Retinal pigment epithelial cell (primary cell): Measurements from ENCODE around the gene PIGL.
"Not testable (repeated sequence)": the region's sequence is repeated elsewhere in the genome, so short reads cannot be mapped to it uniquely, and the experiment has no call there.

Source experiments
- DNase-seq: peaks from one replicate; pipeline ENCODE4 v3.0.0-alpha.2; 2010; ENCODE audit warnings: low read depth
- H3K4me3 ChIP-seq: 2 replicates; pipeline ENCODE4 v1.5.1; 2011; ENCODE audit warnings: mild to moderate bottlenecking, low read length, control low read depth, moderate library complexity
- CTCF ChIP-seq: conservative IDR thresholded peaks from 2 replicates; pipeline ENCODE4 v1.5.1; 2011; ENCODE audit warnings: low read depth, low read length, control low read depth, inconsistent platforms

Gene PIGL

DNA sequence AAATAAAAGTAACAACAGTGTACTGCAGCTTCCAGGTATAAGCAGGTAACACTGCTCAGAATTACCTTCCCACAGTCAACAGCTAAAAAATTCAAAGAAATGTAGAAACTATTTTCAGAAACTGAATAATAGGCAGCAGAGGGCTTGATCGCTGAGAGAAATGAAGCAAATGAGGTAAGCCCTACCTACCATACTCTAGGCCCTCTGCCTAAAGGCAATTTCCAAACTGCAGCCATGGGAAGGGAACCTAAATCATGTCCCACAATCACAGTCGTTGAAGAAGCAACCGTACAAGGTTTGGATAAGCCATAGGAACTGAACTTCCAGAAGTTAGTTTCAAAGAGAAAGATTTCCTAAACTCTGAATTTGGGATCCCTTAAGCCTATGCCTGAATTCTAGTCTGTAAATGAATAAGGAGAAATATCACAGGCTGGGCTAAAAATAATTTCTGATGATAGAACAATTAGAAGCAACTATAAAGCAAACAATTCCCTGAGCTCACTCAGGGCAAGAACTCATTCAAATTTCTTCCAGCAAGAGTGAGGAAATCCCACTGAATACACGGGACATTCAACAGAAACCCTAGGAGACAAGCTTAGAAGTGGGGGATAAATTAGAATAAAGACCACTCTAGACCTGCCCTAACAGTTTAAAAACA is 26.2 kb upstream of the PIGL start:
- H3K4me3 ChIP-seq, result no peak overlapping the region
- no peak for TF ChIP-seq CTCF
- no peak for DNase-seq

GRCh38 chr17:16191604-16192003 is 25.4 kb upstream of the PIGL start:
- H3K4me3 ChIP-seq, result no peak overlapping the region
- no peak for TF ChIP-seq CTCF
- DNase-seq, result no peak

DNA sequence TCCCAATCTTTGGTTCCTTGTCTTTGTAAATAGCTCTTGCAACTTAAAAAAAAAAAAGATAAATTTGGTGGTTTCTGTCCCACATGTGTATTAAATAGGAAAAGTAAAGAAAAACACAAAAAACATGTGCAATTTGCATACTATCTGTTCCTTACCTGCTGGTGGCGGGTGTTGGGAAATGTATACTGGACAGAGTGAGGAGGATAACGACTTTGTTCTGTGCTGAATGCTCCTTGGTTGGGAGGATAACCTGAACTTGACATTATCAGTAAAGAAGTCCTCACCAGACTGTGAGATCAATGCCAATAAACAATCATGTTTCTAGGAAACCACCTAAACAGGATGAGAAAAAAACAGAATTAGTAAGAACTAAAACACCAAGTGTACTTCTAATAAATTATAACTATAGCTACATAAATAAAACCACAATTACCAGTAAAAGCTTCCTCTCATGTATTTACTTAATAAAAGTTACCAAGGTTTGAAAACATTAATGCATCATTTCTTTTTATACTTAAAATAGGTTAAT is 22.6 kb upstream of the PIGL start:
- not testable (repeated sequence) for H3K4me3 ChIP-seq, DNase-seq

GRCh38 chr17:16197276-16197675 is 19.7 kb upstream of the PIGL start:
- H3K4me3 ChIP-seq, result no peak overlapping the region
- no peak for DNase-seq
- TF ChIP-seq CTCF, result no peak

DNA sequence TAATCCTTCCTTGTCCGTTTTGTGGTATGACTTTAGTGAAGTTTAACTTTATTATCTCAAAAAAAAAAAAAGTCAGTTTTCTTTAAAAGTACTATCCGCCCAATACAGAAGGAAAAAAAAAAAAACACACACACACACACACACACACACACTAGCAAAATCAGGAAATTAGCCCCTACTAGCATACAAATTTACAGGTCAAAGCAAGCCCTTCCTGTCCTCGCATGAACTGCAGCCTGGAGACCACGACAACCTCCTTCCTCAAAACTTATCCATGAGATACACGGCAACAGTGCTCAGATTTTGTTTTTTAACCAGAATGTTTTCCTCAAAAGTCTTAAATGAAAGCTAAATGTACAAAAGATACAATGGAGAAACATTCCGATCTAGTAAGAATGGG is 17.9 kb upstream of the PIGL start:
- no peak overlapping the region for H3K4me3 ChIP-seq
- no peak for TF ChIP-seq CTCF
- no peak for DNase-seq

DNA sequence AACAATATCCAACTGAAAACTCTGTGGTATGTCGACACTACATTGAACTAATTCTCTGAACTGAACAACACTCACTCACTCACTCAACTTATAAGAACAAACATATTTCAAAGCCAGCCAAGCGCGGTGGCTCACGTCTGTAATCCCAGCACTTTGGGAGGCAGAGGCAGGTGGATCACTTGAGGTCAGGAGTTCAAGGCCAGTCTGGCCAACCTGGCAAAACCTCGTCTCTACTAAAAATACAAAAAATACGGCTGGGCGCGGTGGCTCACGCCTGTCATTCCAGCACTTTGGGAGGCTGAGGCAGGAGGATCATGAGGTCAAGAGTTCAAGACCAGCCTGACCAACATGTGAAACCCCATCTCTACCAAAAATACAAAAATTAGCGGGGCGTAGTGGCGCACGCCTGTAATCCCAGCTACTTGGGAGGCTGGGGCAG is 15.3 kb upstream of the PIGL start:
- H3K4me3 ChIP-seq, DNase-seq: not testable (repeated sequence)

DNA sequence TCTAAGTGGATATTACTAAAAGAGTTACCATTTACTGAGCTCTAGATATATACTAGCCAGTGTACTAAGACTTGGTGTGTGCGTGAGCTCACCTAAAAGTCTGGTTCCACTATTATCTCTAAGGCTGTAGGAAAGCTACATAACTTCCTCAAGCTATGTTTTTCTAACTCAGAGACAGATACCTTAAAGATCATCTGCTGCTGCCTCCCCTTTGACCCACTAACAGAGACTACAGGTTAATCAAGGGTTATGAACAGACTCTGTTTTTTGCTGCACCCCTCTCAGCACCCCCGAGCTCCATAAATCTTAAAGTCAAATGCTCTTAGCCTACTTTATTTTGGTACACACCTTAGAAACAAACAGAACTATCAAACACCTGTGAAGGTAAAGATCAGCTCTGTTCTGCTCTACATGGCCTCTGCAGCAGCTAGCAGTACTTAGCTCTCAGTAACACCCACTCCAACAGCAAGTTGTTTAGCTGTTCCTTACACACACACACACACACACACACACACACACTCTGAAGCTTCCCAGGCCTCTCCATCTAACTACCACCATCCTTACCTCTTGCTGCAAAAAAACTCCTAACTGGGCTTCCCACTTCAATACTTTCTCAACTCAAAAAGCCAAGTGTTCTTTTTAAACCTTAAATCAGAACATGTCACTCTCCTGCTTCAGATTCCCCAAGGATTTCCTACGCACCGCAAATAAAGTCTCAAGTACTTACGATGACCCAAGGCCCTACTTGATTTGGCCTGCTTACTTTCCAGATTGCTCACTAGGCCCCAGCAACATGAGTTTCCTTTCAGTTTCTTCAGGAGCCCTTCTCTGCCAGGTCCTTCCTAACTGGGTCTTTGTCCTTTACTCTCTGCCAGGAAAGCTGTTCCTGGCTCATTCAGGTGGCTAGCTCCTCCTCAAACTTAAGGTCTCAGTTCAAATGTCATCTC is 14.2 kb upstream of the PIGL start:
- not testable (repeated sequence) for DNase-seq, H3K4me3 ChIP-seq

GRCh38 chr17:16204763-16205162 is 12.2 kb upstream of the PIGL start:
- not testable (repeated sequence) for H3K4me3 ChIP-seq, DNase-seq

DNA sequence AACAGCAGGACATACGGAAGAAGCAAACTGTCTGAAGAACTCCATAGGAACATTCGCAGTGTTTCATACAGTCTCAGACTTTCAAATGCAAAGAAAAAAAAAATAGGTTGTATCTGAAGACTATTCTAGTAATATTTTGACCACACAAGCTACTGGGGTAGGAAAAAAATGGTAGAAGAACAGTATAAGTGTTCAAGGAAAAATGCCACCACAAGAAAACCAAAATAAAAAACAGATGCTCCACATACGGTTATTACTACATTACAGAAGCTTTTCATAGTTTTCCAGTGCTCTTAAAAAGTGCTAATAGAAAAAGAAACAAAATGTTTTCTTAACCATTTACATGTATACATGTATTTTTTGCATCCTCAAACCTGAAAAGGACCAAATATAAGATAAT is 5.4 kb upstream of the PIGL start:
- DNase-seq, result no peak
- TF ChIP-seq CTCF, result no peak
- no peak overlapping the region for H3K4me3 ChIP-seq
